OCI-LY1 (cell line): ENCODE data around the gene PACSIN1.

Experiments used
- EZH2 ChIP-seq: fragments of 200-600 bp; sonication (generic), shearing (Covaris generic); IDR thresholded peaks from 2 replicates; pipeline ENCODE4 v1.8.0; 2017; ENCODE audit warnings: borderline replicate concordance, mixed run types, mild to moderate bottlenecking, antibody characterized with exemption, low read length, moderate library complexity, mixed read lengths
- TF ChIP-seq, protein P1 (sequence below): fragments of 200-600 bp; sonication (generic), shearing (Covaris generic); IDR thresholded peaks from 2 replicates; pipeline ENCODE4 v1.5.1; 2017; ENCODE audit warnings: mild to moderate bottlenecking, antibody characterized with exemption, low read length, moderate library complexity, mixed read lengths

DNA sequence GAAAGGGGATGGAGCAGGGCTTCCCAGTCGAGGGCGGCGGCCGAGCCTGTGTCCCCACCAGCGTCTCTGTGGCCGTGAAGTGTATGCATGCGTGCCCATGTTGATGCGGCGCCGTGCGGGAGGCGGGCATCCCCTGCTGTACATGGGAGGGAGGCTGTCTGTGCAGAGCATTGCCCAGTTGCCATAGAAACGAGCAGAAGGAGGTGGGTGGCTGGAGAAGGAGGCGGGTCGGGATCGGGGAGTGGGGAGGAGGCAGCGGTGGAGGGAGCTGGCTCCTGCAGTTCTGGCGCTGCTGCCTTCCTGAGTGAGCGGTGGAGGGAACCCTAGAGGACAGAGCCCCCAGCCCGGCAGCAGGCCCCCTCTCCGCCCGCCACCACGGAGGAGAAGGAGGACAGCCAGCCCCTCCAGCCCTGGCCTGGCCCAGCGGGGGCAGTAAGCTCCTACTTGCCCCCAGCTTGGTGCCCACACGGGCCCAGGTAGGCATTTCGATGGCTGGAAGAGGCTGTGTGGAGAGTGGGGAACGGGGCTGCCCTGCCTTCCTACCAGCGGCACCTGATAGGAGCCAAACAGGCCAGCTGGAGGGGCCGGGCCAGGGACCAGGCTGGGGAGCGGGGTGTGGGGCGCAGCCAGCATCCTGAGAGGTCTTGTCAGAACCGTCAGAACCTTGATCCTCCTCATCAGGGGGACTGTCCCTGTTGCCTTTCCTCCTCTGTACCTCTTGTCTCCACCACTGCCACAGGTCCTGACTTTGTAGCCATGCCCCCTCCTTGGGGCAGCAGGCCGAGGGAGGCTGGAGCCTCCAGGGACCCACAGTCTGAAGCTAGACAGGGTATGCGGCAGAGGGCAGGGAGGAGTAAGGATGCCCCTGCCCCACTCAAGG, 49.0 kb downstream of the PACSIN1 start:
- TF ChIP-seq, protein P1, sequence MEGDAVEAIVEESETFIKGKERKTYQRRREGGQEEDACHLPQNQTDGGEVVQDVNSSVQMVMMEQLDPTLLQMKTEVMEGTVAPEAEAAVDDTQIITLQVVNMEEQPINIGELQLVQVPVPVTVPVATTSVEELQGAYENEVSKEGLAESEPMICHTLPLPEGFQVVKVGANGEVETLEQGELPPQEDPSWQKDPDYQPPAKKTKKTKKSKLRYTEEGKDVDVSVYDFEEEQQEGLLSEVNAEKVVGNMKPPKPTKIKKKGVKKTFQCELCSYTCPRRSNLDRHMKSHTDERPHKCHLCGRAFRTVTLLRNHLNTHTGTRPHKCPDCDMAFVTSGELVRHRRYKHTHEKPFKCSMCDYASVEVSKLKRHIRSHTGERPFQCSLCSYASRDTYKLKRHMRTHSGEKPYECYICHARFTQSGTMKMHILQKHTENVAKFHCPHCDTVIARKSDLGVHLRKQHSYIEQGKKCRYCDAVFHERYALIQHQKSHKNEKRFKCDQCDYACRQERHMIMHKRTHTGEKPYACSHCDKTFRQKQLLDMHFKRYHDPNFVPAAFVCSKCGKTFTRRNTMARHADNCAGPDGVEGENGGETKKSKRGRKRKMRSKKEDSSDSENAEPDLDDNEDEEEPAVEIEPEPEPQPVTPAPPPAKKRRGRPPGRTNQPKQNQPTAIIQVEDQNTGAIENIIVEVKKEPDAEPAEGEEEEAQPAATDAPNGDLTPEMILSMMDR = peak; percentile 37; the same call in 1 of the 2 replicates
- TF ChIP-seq EZH2 = no peak
